ENCODE results near the gene EEF1G. TPM values are rescaled to one million over a fixed set of nuclear protein-coding genes. Genes with fewer than 3 reads are reported as not detected.
A peak's percentile ranks its signal among the peaks of the same experiment; 100 is the strongest.

Gene EEF1G
- total RNA-seq, 1 donor from 2014 or later, result 1,298 TPM

GRCh38 chr11:62592989-62593421 is 19.3 kb upstream of the EEF1G start:
- Mint-ChIP-seq H3K36me3 (ENCODE audit: low read depth, unreplicated experiment) (peaks cover 38% of the 10 kb centered on the region), H3K4me3 (ENCODE audit: unreplicated experiment) (peak overlapping the region; percentile 64)
- no peak for FAIRE-seq

GRCh38 chr11:62592146-62592815 is 18.6 kb upstream of the EEF1G start:
- no peak for TF ChIP-seq CTCF (IDR thresholded peaks at IDR 0.05; ENCODE audit: insufficient read depth, low read depth, low read length)
- no peak for TF ChIP-seq EZH2 (IDR thresholded peaks at IDR 0.05; ENCODE audit: insufficient read depth, low read length)
- peak overlapping the region; percentile 96 for H3K27ac Mint-ChIP-seq (ENCODE audit: unreplicated experiment)
- FAIRE-seq, result no peak
- H3K4me1 ChIP-seq (ENCODE audit: insufficient read depth, low read length), result peaks cover 10% of the 10 kb centered on the region
- peaks cover 7% of the 10 kb centered on the region for H3K4me1 Mint-ChIP-seq (ENCODE audit: low read depth, unreplicated experiment)
- H3K9me3 ChIP-seq (ENCODE audit: insufficient read depth, low read depth, low read length), result no peaks in the 10 kb centered on the region
- H2AFZ ChIP-seq (ENCODE audit: low read depth, low read length), result peak overlapping the region; percentile 79
- peaks cover 33% of the 10 kb centered on the region for H3K36me3 Mint-ChIP-seq (ENCODE audit: low read depth, unreplicated experiment)
- no peak for DNase-seq (ENCODE audit: low read depth)
- peak overlapping the region; percentile 93 for H3K4me3 Mint-ChIP-seq (ENCODE audit: unreplicated experiment)
- no peaks in the 10 kb centered on the region for H3K9me3 Mint-ChIP-seq (ENCODE audit: unreplicated experiment)
- peak overlapping the region; percentile 96 for H3K4me3 ChIP-seq (ENCODE audit: insufficient read depth, low read depth, low read length)
- H3K4me2 ChIP-seq (ENCODE audit: low read length), result peak overlapping the region; percentile 93
- peak overlapping the region; percentile 77 for H3K27ac ChIP-seq (ENCODE audit: low read depth, low read length)
- H3K27me3 ChIP-seq (ENCODE audit: insufficient read depth, low read length), result no peaks in the 10 kb centered on the region
- H3K79me2 ChIP-seq (ENCODE audit: insufficient read depth, low read length), result peaks cover 43% of the 10 kb centered on the region
- no peaks in the 10 kb centered on the region for H3K27me3 Mint-ChIP-seq (ENCODE audit: low read depth, unreplicated experiment)
- H4K20me1 ChIP-seq (ENCODE audit: insufficient read depth, low read length), result peaks cover 39% of the 10 kb centered on the region
- peaks cover 38% of the 10 kb centered on the region for H3K36me3 ChIP-seq (ENCODE audit: insufficient read depth, low read length)
- H3K9ac ChIP-seq (ENCODE audit: low read length), result peak overlapping the region; percentile 82

More at GRCh38 chr11:62592989-62593421, 19.3 kb upstream of the EEF1G start:
- Histone ChIP-seq H3K4me2 (ENCODE audit: low read length) (no peak overlapping the region), H2AFZ (ENCODE audit: low read depth, low read length) (no peak overlapping the region), H3K4me3 (ENCODE audit: insufficient read depth, low read depth, low read length) (no peak overlapping the region), H3K27ac (ENCODE audit: low read depth, low read length) (no peak overlapping the region), H3K9me3 (ENCODE audit: insufficient read depth, low read depth, low read length) (no peaks in the 10 kb centered on the region), H4K20me1 (ENCODE audit: insufficient read depth, low read length) (peaks cover 46% of the 10 kb centered on the region), H3K79me2 (ENCODE audit: insufficient read depth, low read length) (peaks cover 44% of the 10 kb centered on the region), H3K9ac (ENCODE audit: low read length) (peak overlapping the region; percentile 82), H3K27me3 (ENCODE audit: insufficient read depth, low read length) (no peaks in the 10 kb centered on the region), H3K36me3 (ENCODE audit: insufficient read depth, low read length) (peaks cover 39% of the 10 kb centered on the region), H3K4me1 (ENCODE audit: insufficient read depth, low read length) (peaks cover 10% of the 10 kb centered on the region)
- Mint-ChIP-seq H3K4me1 (ENCODE audit: low read depth, unreplicated experiment) (peaks cover 7% of the 10 kb centered on the region), H3K27me3 (ENCODE audit: low read depth, unreplicated experiment) (no peaks in the 10 kb centered on the region), H3K9me3 (ENCODE audit: unreplicated experiment) (no peaks in the 10 kb centered on the region), H3K27ac (ENCODE audit: unreplicated experiment) (peak overlapping the region; percentile 34)
- TF ChIP-seq CTCF (IDR thresholded peaks at IDR 0.05; ENCODE audit: insufficient read depth, low read depth, low read length), result no peak
- TF ChIP-seq EZH2 (IDR thresholded peaks at IDR 0.05; ENCODE audit: insufficient read depth, low read length), result no peak
- DNase-seq (ENCODE audit: low read depth), result no peak
